Measurements from ENCODE around the gene TFF1.

TFF1 gene

DNA sequence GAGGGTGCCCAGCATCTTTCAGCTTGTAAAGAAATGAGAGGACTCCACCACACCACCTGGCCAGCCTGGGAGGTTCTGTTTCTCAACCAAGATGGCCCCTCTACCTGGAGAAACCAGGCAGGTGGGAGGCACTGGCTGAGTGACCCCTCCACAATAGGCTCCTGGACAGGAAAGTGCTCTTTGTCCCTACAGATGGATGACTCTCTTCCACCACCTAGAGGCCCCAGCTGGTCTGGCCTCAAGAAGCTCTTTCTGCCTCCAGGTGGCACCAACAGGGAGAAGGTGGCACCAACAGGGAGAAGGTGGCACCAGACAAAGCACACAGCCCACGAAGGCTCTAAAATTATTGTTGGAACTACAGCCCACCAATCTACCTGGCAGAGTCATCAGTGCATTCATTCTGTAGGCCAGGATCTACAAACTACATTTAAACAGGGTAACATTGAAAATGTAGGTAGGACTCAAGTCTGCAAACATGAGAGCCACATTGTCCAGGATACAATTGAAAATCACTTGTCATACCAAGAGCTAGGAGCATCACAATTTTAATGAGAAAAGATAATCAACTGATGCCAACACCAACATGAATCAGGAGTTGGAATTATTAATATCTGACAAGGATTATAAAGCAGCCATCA lies 15.1 kb upstream of the TFF1 start:
- DNase-seq (ENCODE audit: low spot score), result no peak

DNA sequence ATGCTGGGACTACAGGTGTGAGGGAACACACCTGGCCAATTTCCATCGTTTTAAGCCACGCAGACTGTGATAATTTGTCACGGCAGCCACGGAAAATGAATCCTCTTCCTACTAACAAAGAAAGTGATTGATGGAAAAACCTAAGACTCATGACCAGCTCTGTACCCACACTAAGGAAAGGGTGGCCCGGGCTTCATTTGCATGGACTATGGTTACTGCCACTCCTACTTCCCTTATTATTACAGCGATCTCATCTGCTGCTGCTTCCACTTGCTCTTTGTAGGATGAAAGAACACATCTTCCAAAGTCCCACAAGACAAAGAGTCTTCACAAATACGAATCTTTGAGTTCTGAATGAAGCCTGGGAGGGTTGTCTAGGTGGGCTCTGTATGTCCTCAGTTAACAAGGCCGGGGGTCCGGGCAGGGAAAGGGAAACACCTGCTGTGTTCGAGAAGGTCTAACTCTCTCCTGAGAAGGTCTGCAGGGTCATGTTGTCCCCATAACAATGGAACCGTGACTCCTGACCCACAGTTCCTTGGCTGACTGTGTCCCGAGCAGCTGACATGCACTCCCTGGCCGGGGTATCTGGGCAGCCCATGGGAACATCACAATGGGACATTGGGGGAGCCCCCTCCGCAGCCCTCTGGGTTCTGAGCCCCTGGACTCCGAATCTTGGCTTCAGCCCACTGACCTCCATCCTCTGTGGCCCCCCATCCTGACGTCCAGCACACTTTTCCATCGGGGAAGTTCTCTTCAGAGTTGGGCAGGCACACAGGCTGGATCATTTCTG lies 13.3 kb upstream of the TFF1 start:
- no peak for DNase-seq (ENCODE audit: low spot score)

DNA sequence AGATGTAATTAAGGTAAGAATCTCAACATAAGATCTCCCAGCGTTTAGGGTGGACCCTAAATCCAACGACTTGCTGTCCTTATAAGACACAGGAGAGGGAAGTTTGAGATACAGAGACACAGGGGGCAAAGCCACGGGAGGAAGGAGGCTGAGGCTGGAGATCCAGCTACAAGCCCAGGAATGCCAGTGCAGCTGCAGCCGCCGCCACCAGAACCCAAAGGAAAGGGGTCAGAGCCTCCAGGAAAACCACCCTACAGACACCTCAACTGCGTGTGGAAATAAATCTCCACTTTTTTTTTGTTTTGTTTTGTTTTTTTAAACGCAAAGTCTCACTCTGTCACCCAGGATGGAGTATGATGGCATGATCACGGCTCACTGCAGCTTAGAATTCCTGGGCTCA lies 12.1 kb upstream of the TFF1 start:
- no peak for DNase-seq (ENCODE audit: low spot score)

GRCh38 chr21:42377951-42378340 lies 11.6 kb upstream of the TFF1 start:
- no peak for DNase-seq (ENCODE audit: low spot score)

DNA sequence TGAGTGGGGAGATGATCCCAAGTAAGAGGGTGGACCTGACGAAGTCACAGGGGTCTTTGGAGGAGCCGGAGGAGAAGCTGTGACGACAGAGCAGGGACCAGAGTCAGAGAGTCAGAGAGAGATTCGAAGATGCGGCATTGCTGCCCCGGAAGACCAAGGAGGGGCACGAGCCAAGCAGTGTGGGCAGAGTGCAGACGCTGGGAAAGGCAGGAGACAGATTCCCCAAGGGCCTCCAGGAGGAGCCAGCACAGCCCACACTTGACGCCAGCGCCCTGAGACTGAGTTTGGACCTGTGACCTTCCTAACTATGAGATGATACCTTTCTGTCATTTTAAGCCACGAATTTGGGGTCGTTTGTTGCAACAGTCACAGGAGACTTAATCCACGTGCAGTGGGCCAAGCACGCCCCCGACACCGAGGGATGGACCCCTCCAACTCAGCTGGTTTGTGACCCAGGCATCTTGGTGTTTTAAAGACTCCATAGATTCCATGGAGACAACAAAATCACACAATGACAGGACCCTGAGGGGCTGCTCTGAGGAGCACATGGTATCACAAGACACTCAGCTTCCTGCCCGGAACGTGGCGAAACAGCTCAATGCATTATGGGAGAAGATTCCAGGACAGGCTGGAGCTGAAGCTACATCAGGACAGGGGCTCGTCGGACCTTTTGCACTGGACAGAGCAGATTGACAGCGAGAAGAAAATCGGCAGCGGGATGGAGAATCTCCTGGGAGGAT lies 11.0 kb upstream of the TFF1 start:
- DNase-seq (ENCODE audit: low spot score), result no peak

DNA sequence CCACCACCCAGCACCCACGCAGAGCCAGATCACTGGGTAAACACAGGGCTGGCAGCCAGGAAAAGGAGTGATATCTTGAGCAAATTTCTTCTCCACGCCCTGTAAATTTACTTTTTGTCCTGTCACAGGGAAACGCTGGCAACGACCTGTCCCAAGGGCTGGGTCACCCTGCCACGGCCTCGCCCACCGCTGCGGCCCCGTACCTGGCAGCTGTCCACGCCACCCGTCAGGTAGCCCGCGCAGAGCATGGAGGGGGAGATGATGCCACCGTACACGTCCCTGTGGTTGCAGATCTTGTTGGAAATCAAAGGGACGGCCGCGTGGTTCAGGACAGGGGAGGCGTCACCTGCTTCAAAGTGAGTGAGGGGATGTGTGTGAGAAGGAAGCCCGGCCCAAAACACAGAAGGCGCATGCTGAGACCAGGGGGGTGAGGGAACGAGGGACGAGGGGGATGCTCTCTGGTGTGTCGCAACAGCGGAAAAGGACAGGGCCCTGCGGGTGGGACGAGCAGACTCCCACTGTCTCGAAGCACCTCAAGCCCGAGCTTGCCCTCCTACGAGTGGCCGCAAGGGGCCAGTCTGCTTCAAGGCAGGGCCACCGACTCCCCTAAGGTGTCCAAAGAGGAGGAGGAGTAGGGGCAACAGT lies 10.1 kb upstream of the TFF1 start:
- no peak for DNase-seq (ENCODE audit: low spot score)

DNA sequence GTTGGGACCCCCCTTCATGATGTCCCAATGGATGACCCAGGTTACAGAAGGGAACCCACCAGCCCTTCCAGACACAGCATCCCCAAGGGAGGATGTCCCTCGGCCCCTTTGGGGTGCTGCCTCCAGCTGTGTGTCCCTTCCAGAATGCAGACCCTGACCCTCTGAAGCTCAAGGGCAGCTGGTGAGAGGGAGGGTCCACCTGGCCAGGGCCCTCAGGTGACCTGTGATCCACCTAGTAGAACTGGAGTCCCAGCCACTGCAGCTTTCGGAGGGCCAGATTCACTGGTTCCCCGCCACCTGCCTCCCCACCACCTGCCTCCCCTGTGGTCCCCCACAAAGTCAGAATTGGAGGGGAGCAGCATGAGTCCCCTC lies 9.6 kb upstream of the TFF1 start:
- no peak for DNase-seq (ENCODE audit: low spot score)

DNA sequence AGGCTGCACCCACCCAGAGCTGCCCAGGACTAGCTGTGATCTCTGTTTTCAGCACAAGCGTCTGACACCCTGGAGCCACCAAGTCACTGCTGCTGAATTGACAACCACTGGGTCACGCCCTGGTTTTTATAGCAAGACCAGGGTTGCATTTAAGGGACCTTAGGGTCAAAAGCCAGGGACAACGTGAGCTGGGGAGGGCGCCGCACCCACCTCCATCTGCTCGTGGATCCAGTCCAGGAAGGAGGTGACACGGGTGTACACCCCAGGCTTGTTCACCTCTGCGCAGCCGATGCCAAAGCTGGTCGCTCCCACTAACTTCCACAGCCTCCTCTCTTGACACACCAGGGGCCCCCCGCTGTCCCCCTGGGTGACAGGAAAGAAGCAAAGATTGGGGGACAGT lies 9.2 kb upstream of the TFF1 start:
- DNase-seq (ENCODE audit: low spot score), result no peak

DNA sequence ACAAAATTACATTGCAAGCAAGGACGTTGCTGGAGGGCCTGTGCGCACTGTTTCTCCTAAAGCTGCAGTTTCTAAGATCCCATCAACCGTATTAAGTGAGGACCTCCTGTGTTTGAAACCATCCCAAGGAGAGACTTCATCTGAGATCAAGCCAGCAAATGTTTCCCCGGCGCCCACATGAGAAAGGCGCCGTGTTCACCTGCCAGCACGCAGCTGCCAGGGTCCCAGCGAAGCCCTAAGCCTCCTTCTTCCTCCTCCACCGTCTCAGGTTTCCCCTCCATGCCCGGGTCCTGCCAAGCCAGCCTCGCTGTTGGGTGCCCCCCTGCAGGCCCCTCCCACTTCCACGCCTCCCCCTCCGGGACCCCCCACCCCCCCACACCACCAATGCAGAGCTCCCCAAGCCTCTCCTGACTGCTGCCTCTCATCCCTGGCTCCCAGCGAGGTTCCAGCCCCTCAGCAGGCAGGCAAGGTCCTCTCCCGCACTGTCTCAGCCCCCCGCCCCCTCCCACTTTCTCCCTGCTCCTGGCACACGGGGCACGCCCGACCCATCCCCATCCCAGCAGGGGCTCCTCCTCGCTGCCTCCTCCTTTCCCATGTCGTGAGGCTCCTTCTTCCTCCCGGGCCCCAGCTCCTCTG lies 8.6 kb upstream of the TFF1 start:
- no peak for DNase-seq (ENCODE audit: low spot score)

- no peak for DNase-seq (ENCODE audit: low spot score)
These were observed 8.1 kb upstream of the TFF1 start for GRCh38 chr21:42374457-42374856.

GRCh38 chr21:42373908-42374455 lies 7.6 kb upstream of the TFF1 start:
- no peak for DNase-seq (ENCODE audit: low spot score)

DNA sequence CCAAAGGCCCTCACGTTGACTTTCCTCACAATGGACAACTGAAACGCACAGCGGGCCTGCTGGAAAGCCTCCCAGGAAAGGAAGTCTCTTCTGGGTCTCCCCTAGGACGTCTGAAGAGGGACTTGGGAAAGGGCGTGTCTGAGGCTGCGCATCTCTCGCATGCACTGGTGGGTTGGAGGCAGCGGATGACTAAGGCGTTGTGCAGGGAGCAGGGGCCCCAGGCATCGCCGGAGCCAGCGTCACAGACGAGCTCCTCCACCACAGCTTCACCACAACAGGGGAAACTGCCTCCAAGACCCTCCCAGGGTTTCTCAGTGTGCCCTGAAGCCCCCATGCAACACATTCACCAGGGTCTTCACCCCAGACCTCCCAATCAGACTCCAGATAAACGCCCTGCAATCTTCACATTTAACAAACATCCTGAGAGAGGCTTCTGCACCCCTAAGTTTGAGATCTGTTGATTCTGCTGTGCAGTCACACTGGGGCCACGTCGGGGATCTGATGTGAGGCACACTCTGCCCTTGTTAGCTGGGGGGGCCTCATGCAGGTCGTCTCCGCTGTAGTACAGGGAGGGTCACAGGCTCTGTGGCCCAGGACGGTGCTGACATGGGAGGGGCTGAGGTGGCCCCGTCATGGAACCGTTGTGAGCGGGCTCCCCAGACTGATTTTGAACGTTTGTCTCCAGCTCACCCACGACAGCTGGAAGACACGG lies 7.0 kb upstream of the TFF1 start:
- no peak for DNase-seq (ENCODE audit: low spot score)

DNA sequence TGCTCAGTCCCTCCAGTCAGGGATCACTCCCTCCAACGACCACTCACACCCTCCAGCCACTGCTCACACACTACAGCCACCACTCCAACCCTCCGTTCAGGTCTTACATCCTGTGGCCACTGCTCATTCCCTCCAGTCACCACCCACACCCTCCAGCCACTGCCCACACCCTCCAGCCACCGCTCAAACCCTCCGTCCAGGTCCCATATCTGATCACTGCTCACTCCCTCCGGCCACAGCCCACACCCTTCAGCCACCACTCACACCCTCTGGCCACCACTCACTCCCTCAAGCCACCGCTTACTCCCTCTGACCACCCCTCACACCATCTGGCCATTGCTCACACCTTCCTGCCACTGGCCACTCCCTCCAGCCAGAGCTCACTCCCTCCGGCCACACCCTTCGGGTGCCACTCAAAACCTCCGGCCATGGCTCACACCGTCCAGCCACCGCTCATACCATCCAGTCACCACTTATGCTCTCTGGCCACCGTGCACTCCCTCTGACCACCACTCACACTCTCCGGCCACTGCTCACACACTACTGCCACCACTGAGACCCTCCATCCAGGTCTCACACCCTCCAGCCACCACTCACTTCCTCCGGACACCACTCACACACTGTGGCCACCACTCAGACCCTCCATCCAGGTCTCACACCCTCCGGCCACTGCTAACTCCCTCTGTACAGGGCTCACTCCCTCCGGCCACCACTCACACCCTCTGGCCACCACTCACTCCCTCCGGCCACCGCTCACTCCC lies 4.7 kb upstream of the TFF1 start:
- DNase-seq (ENCODE audit: low spot score), result no peak

DNA sequence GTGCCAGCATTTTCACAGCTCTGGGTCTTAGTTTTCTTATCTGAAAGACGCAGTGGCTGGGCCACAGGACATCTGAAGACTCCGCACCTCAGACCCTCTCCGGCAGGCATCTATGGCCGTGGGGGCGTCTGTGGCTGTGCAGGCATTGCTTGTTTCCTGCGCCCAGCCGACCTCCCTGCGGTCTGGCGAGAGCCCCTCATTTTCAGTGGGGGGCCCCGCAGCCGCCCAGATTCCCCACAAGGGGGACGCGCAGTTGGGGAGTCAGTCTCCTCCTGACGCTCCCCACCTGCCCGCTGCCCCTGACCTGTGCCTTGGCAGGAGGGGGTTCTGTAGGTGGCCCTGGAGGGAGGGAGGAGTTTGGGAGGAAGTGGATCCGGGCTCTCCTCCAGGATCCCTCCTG lies 3.5 kb upstream of the TFF1 start:
- DNase-seq (ENCODE audit: low spot score), result no peak

- no peak for DNase-seq (ENCODE audit: low spot score)
These were observed 1.2 kb upstream of the TFF1 start for GRCh38 chr21:42367367-42368165.

- no peak for DNase-seq (ENCODE audit: low spot score)
These were observed 565 bp downstream of the TFF1 start for GRCh38 chr21:42365770-42366169.

GRCh38 chr21:42364304-42364865 lies 1.9 kb downstream of the TFF1 start:
- DNase-seq (ENCODE audit: low spot score), result no peak

GRCh38 chr21:42363312-42363711 lies 3.0 kb downstream of the TFF1 start:
- no peak for DNase-seq (ENCODE audit: low spot score)

GRCh38 chr21:42362700-42363099 lies 3.6 kb downstream of the TFF1 start:
- DNase-seq (ENCODE audit: low spot score), result no peak
